ENCODE results near the gene KCNK6.

Gene KCNK6

DNA sequence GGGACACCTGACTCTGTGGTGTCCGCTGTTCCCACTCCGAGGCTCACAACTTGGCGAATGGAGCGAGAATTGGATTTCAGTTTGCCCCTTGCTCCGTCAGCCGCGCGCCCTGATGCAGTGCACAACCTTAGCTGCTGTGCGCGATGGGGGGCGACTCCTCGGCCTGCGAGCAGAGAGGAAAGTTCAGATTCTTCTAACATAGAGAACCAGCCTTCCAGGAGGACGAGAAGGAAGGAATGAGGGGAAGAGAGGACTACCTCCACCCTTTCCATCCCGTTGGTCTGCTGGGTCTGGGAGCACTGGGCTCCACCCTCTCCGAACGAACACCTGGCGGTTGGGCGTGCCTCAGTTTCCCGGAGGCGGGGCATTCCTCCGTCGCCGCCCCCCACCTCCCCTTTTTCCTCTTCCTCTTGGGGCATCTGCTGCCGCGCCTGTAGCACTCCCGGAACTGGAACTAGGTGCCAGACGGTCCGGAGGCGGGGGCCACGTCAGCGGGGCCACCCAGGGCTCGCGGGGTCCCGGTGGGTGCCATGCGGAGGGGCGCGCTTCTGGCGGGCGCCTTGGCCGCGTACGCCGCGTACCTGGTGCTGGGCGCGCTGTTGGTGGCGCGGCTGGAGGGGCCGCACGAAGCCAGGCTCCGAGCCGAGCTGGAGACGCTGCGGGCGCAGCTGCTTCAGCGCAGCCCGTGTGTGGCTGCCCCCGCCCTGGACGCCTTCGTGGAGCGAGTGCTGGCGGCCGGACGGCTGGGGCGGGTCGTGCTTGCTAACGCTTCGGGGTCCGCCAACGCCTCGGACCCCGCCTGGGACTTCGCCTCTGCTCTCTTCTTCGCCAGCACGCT, at the start of gene KCNK6:
Gene KCNK6, plus strand, starts transcription at position 425 of the 838 bp plus-strand sequence. Its CDS starts 106 bp downstream, at position 531.
- DNase-seq = no peak

DNA sequence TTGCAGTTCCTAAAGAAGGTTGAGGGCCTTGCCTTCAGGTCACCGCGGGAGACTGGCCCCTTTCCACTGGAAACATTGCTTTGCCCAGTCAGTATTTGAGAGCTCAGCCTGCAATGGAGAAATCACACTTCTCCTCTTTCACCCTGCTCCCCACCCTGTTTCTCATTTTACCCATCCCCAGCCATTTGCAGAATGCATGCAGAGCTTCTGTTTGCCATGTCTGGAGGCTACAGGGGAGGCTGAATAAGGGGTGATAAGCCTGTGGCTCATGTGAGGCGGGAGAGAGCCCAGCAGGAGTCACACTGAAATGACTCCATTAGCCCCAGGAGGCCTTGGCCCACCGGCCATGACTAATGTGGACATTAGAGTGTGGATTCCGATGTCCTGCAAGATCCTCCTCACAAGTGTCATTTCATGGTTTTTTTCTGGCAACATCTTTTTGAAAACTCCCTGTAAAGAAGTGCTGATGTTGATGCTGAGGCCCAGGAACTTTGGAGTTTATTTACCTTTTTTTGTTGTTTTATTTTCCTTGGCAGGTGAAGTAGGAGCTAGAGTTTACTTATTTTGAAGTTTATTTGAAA, 49.0 kb upstream of the KCNK6 start:
- no peak for DNase-seq

DNA sequence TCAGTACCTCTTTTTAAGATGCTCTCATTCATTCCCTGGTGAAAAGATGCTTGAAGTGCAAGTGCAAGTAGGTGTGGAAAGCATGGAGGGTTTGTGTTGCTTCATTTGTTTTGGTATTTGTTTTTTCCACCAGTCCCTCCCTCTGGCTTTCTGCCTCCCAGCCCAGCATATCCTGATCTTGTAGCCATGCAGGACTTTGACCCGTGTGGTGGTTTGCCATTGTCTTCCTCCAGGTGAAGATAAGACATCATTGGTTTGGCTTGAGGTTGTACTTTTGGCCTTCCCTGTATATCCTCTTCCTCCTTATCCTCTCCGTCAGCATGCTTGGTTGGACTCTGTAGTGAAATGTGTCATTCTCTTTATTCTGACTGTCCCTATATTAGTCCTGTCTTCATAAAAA, 46.1 kb upstream of the KCNK6 start:
- no peak for DNase-seq

DNA sequence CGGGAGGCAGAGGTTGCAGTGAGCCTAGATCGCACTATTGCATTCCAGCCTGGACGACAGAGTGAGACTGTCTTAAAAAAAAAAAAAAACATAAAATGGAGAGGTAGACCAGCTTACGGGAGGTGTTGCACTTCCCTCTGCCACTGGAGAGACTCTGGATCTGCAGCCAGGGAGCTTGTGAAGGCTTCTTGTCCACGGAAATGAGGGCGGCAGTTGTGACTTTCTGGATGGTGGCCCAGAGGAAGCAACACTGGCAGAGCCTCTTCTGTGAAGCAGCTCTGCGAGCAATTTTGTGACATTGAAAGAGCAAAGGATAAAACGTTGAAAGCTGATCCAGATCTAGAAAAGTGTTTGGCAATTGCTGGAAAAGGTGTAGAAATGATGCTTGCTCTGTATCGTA, 44.9 kb upstream of the KCNK6 start:
- no peak for DNase-seq

DNA sequence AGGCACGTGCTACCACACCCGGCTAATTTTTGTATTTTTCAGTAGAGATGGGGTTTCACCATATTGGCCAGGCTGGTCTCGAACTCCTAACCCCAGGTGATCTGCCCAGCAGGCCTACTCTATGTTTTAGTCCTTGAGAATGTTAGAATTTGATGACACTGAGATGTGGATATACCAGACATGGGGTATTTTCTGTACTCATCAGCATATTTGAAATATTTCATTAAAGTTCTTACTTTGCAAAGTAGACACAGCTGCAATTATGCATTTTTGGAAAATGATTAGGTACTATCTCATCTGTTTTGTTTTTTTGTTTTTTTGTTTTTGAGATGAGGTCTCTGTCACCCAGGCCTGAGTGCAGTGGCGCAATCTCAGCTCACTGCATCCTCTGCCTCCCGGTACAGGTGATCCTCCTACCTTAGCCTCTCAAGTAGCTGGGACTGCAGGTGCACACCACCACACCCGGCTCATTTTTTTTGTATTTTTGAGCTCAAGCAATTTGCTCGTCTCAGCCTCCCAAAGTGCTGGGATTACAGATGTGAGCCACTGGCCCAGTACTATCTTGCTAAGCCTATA, 42.6 kb upstream of the KCNK6 start:
- DNase-seq = no peak

DNA sequence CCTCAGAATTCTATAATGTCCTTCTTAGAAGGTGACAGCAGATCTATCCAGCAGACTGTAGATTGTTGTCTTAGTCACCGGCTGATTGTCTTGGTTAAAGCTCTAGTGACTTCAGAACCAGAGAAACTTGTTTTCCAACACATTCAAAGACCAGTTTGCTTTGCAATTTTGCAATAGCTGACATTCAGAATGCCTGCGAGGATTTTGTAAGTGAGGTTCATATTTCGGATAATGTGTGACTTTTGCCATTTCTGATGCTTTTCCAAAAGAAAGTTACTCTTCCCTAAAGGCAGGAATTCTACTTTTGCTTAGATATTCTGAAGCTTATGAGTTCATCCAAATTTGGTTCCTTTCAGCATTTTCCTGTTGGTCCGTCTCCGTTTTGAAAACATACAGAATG, 42.1 kb upstream of the KCNK6 start:
- no peak for DNase-seq

DNA sequence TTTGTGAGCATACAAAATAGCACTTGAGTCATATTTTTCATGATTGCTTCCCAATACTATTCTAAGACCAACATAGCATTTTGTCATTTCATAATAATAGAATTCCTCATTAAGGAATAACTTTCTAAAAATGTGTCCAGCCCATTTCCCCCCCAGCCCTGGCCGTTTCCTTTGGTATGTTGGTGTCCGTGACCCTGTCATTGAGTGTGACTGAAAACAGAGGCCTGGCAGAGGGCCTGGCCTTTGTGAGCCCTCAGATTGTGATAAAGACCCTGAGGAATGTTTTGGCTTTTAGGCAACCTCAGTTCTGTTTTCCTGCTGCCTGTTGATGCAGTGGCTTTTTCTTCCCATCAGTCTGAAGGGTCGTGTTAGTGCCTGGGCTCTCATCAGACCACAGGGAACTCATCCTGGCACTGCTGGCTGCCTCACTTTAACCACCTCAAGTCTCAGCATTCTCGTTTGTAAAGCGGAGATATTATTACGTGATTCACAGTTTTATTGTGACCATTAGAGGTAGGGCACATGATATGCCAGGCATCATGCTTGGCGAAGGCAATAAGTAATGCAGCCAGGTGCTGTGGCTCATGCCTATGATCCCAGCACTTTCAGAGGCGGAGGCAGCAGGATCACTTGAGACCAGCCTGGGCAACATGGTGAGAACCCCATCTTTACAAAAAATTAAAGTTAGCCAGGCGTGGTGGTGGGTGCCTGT, 41.5 kb upstream of the KCNK6 start:
- peak; percentile 34 for DNase-seq

DNA sequence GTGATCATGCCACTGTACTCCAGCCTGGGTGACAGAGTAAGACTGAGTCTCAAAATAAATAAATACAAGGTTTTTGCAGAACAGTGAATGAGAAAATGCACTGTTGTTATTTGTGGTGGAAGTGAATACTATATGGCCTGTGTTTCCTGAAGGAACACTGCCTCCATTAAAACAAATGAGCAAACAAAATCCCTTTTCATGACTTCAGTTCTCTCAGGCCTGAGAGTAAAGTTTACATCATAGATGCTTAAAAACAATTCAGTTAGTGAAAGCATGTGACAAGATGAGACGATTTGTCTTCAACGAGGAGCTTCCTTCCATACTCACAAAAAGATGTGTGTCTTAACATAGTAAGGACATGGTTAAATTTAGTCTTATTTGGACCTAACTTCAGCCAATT, 40.9 kb upstream of the KCNK6 start:
- DNase-seq = no peak

DNA sequence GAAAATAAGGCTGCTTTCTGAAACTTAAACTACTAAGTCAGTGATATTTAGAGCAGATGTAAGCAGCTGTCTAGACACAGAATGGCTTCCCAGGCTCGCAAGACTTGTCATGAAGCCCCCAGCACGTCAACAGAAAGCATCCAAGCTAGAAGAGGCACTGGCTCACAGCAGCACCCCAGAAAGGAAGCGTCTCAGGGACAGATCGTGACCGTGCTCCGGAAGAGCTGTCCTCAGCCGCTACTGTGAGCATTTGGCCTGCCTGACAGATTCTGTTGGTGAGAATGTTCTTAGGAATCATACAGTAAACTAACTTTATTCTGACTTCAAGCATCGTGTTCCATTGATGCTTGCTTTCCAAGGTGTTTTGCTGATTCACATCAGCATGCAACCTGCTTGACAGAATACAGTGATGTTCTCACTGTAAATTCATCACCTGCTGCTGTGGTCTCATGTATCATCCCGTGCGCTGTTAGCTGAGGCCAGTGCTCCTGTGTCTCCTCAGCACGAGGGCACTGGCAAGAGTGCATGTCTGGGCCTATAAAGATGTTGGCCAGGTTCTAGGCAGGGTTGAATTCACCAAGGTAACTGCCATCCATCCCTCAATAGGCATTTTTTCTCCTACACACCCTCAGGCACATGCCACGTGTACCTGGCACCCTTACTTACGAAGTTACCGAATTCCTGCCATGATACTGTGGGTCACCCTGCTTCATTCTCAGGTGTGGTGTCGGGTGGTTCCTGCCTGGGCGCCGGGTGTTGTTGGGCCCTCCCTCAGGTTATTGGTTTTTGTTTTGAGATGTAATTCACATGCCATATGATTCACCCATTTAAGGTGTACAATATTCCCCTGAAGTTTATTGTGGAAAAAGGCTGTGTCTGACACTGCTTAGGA, 39.4 kb upstream of the KCNK6 start:
- no peak for DNase-seq

DNA sequence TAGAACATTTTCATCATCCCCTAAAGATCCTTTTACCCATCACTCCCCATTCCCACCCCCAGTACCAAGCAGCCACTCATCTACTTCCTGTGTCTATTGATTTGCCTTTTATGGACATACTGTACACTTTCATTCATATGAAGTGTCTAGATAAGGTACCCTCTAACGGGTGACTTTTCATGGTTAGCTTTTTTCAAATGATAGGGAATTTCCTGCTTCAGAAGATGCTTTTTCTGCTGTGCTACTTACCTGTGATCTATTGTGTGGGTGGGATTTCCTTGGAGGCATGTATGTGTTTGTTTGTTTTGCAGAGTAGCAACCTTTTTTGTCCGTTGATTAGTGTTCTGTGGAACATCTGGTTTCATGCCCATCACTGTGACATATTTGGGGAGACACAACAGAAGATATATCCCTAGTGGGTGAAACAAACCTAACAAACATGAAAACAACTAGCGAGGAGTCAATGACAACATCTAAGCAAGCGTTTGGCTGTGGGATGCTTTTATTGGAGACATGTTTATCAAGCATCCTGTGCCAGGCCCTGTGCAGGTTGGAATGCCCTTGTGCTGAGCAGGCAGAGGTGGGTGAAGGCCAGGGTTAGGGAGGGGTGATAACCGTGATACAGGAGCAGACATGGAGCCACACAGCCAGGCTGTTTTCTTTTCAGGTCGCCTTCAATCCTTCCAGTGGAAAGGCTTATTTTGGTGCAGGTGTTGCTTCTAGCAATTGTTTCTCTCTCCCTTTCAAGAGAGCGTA, 37.7 kb upstream of the KCNK6 start:
- DNase-seq = no peak

DNA sequence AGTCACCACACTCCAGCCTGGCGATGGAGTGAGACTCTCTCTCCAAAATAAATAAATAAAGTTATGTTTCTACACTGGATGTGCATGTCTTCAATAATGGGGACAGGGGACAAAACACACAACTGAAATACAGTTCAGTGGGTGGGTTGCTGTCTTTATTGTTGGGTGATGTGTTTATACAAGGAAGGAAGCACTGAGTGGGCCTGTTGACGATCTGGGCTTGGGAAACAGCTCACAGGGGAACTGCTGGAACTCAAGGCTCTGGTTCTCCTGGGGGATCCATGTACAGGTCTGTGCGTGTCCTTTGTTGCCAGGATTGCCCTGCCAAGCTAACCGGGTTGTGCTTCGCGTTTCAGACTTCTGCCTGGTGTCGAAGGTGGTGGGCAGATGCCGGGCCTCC, 36.4 kb upstream of the KCNK6 start:
- DNase-seq = no peak

DNA sequence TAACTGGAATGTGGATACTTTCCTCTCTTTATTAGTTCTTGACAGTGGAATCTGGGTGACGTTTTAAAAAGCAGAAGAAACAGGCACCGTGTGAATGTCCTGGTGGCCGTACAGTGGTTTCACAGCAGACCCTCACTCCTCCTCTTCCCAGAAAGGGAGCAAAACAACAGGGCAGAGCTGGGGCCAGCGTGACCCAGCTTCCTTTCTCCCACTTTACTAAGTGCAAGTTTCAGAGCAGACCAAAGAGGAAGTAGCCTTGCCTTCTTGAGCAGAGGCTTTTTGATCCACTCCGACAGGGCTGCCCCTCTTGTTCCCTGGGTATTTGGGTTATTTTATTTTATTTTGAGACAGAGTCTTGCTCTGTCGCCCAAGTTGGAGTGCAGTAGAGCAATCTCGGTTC, 35.2 kb upstream of the KCNK6 start:
- no peak for DNase-seq

DNA sequence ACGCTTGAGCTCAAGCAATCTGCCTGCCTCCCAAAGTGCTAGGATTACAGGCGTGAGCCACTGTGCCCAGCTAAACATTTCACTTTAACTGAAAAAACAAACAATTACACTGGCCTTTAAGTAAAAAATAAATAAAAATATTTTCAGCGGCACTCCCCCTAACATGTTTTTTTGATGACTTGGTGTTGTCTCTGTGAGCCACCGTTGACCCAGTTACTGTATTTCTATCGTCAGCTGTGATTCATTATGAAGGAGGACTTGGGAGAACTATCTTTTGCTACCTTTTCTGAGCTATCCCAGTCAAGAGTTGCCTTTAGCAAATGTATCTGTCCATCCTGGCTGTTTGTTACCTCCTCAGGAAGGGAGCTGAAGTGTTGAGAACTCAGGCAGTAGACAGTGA, 34.1 kb upstream of the KCNK6 start:
- DNase-seq = peak; percentile 37

DNA sequence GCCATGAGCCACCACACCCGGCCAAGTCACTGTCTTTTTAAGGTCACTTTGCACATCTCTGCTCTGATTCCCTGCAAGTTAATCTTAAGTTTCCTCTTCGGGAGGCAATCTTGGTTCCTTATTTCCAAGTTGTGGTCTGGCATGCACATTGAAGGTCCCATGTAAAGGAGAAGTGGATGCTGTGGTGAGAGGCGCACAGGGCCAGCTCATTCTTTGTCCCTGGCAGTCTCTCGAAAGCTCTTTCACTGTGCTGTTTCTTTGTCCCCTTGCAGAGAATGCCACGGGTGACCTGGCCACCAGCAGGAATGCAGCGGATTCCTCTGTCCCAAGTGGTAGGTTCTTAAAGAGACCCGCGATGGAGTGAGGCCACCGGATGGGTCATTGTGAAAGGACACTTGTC, 32.0 kb upstream of the KCNK6 start:
- no peak for DNase-seq

DNA sequence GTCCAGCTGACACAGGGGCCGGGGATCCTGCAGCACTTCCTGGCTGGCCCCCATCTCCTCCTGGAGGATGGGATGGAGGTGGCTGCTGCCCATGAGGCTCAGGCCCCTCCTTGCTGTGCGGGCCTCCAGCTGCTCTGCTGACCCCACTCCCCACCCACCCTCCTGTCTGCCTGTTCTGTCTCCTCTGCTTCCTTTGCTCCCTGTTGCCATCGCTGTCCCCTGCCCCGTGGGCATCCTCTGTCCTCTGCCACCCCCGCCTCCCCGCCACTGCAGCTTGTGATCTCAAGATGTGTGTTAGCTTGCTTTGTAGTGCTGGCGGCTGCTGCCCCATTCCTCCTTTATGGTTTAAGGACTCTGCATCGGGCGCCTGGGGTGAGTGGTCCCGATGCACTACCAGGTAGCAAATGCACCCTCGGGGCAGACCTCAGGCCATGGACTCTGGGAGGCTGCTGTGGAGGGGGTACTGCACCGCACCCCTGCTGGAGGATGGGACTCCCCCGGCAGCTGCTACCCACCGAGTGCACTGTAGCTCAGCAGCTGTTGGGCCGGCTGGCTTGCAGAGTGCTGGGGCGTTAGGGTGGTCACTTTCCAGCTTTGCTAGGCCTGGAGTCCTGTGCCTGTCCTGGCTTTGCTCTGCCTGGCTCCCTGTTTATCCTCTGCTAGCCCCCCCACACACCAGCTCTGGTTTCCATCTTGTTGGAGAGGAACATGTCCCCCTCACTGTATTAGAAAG, 31.4 kb upstream of the KCNK6 start:
- DNase-seq = no peak

DNA sequence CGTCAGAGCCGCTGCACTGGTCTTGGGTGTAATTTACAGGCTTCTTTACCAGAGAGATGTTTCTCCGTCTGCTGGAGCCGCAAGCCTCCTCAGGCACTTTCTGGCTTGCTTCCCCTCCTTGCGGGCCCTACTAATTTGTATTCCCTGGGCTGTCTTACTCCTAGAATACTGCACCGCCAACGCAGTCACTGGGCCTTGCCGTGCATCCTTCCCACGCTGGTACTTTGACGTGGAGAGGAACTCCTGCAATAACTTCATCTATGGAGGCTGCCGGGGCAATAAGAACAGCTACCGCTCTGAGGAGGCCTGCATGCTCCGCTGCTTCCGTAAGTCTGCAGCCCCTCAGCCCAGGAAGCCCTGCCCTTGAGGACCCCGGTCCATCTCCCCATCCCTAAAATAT, 29.7 kb upstream of the KCNK6 start:
- DNase-seq = no peak

DNA sequence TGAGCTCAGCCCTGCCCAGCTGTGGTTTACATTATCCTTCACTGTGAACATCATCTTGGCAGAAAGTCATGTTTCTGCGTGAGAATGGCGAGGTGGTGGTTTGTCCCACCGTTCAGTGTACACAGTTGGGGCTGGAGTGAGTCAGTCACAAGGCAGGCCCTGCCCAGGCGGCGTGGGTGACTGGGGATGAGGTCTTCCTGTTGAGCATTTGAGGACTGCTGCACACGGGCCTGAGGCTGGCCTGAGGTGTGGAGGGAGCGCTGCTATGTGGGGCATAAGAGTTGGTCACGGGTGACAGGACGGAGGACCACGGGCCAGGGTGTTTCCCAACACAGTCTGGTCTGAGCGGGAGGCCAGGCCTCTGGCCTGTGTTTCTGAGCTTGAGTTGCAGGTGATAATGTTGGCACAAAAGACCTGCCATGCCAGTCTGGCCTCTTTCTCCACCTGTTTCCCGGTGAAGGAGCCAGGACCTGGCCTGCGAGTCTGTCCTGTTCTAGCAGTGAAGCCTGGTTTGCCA, 29.0 kb upstream of the KCNK6 start:
- peak; percentile 82 for DNase-seq

DNA sequence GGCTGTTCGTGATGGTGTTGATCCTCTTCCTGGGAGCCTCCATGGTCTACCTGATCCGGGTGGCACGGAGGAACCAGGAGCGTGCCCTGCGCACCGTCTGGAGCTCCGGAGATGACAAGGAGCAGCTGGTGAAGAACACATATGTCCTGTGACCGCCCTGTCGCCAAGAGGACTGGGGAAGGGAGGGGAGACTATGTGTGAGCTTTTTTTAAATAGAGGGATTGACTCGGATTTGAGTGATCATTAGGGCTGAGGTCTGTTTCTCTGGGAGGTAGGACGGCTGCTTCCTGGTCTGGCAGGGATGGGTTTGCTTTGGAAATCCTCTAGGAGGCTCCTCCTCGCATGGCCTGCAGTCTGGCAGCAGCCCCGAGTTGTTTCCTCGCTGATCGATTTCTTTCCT, 27.8 kb upstream of the KCNK6 start:
- DNase-seq = no peak

DNA sequence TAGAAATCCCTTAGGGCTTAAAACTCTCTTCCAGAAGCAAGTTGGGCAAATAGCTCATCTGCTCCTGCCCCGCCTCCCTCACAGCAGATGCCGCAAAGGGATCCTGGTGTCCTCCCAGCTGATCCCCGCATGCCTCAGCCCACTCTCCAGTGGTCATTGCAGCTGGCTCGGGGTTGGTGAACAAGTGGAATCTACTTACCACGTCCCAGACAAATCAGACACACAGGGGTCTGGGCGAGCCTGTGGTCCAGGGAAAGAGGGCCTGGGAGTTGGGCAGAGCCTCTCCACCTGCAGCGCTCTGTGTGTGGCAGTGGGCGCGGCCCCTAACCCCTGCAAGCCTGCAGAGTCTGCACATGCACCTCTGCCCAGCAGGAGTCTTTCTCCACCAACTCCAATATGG, 26.4 kb upstream of the KCNK6 start:
- DNase-seq = no peak

DNA sequence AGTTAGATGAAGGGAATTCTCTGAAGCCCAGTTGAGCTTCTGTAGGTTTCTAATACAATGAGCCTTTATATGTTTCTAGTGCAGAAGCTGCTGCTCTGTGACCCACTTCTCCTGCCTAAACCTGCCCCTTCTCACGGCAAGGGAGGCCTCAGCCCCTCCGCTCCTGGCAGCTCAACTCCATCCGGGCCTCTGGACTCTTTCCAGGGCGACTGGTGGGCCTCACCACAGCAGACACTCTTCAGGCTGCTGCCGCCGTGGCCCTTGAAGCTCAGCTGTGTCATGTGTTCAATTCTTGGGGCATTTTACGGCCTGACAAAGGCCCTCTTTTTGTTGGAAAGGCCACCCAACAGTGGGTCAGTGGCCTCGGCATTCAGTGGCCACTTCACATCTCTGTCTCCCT, 25.6 kb upstream of the KCNK6 start:
- DNase-seq = no peak
